SK-N-SH (cell line): ENCODE data around the gene ZCCHC3. TPM values are rescaled to one million over a fixed set of nuclear protein-coding genes. Genes with fewer than 3 reads are reported as not detected.

ENCODE experiments used
- CTCF ChIA-PET: fragments of 300-600, 350-600 bp; formaldehyde crosslinking; extraction: SDS; loops from one replicate; lab custom pipeline; 2021; lab: Yijun Ruan, JAX
- POLR2A ChIA-PET: fragments of 350-600 bp; sonication (Branson Sonifier 250); formaldehyde crosslinking; extraction: SDS; loops from one replicate; lab custom pipeline; 2020; ENCODE audit warnings: antibody characterized with exemption, inconsistent platforms; lab: Yijun Ruan, JAX
- DNase-seq: peaks from one replicate; pipeline ENCODE4 v3.0.0; 2012
- H2AFZ ChIP-seq: fragments of 200-600 bp; sonication (generic); 2 replicates; pipeline ENCODE4 v1.8.1; 2016; ENCODE audit warnings: antibody characterized with exemption, mild to moderate bottlenecking, low read depth
- H3F3A ChIP-seq: fragments of 200-600 bp; sonication (generic); replicated peaks from 2 replicates; pipeline ENCODE3; 2016; ENCODE audit warnings: antibody characterized with exemption, mild to moderate bottlenecking; ENCODE audit not compliant: insufficient read depth
- H3K27ac ChIP-seq, 2 experiments: fragments of 200-500 bp in 1 of 2; fragments of 200-600 bp in 1 of 2; sonication (Bioruptor generic) in 1 of 2; sonication (generic), shearing (Covaris generic) in 1 of 2; 2 replicates each; pipeline versions ENCODE4 v1.5.1 to v1.6.1; 2014 to 2016; ENCODE audit warnings: low read depth in 2 of 2, inconsistent platforms in 1 of 2, low read length in 1 of 2, mild to moderate bottlenecking in 1 of 2, mixed read lengths in 1 of 2
- H3K27me3 ChIP-seq: fragments of 200-600 bp; sonication (generic), shearing (Covaris generic); 2 replicates; pipeline ENCODE4 v1.6.1; 2016; ENCODE audit warnings: mixed run types; ENCODE audit not compliant: insufficient read depth
- H3K36me3 ChIP-seq, 2 experiments: fragments of 200-500 bp in 1 of 2; fragments of 200-600 bp in 1 of 2; sonication (Bioruptor generic) in 1 of 2; sonication (generic) in 1 of 2; replicated peaks in 1 of 2; 2 replicates each; pipeline versions ENCODE3 to v1.5.1; 2014 to 2016; ENCODE audit warnings: low read length in 1 of 2, mild to moderate bottlenecking in 1 of 2; ENCODE audit not compliant: insufficient read depth in 2 of 2, control insufficient read depth in 1 of 2
- H3K4me1 ChIP-seq, 2 experiments: fragments of 200-500 bp in 1 of 2; fragments of 200-600 bp in 1 of 2; sonication (Bioruptor generic) in 1 of 2; sonication (generic), shearing (Covaris generic) in 1 of 2; 2 replicates each; pipeline versions ENCODE4 v1.5.1 to v1.6.1; 2014 to 2016; ENCODE audit warnings: low read depth in 1 of 2, low read length in 1 of 2, mixed run types in 1 of 2; ENCODE audit not compliant: insufficient read depth in 2 of 2, control insufficient read depth in 1 of 2
- H3K4me2 ChIP-seq: fragments of 200-600 bp; sonication (generic), shearing (Covaris generic); 2 replicates; pipeline ENCODE4 v1.6.1; 2017; ENCODE audit warnings: mixed run types
- H3K4me3 ChIP-seq, 2 experiments: fragments of 200-500 bp in 1 of 2; fragments of 200-600 bp in 1 of 2; sonication (Bioruptor generic) in 1 of 2; sonication (generic), shearing (Covaris generic) in 1 of 2; 2 replicates each; pipeline versions ENCODE4 v1.5.1 to v1.8.1; 2014 to 2016; ENCODE audit warnings: low read depth in 2 of 2, inconsistent platforms in 1 of 2, low read length in 1 of 2, mild to moderate bottlenecking in 1 of 2, mixed read lengths in 1 of 2, moderate library complexity in 1 of 2
- H3K79me2 ChIP-seq: fragments of 200-600 bp; sonication (generic); 2 replicates; pipeline ENCODE4 v1.8.1; 2017; ENCODE audit warnings: mild to moderate bottlenecking; ENCODE audit not compliant: insufficient read depth
- H3K9ac ChIP-seq: fragments of 200-600 bp; sonication (generic); 2 replicates; pipeline ENCODE4 v1.6.1; 2017; ENCODE audit warnings: mixed run types
- H3K9me2 ChIP-seq: fragments of 200-600 bp; sonication (generic); 2 replicates; pipeline ENCODE4 v1.6.1; 2017; ENCODE audit warnings: mixed run types
- H3K9me3 ChIP-seq: fragments of 200-600 bp; sonication (generic); 2 replicates; pipeline ENCODE4 v1.6.1; 2017; ENCODE audit warnings: mixed run types, mild to moderate bottlenecking, moderate library complexity
- H4K20me1 ChIP-seq: fragments of 200-600 bp; sonication (generic); 2 replicates; pipeline ENCODE4 v1.6.1; 2017; ENCODE audit warnings: mild to moderate bottlenecking, mixed run types; ENCODE audit not compliant: insufficient read depth
- CHD2 ChIP-seq: fragments of 150-350 bp; IDR thresholded peaks from 2 replicates; pipeline ENCODE4 v1.6.1; 2018; ENCODE audit warnings: low read length; ENCODE audit not compliant: partially characterized antibody
- CTCF ChIP-seq: fragments of 200-600 bp; sonication (generic); IDR thresholded peaks from 2 replicates; pipeline ENCODE4 v1.6.1; 2017; ENCODE audit warnings: antibody characterized with exemption, mild to moderate bottlenecking, moderate library complexity
- EP300 ChIP-seq, 2 experiments: IDR thresholded peaks; 2 replicates each; pipeline versions ENCODE4 v1.4.0 to v1.6.1; 2012; ENCODE audit warnings: borderline replicate concordance in 1 of 2, low read depth in 1 of 2, low read length in 1 of 2
- EZH2phosphoT487 ChIP-seq: fragments of 200-600 bp; sonication (generic); IDR thresholded peaks from 2 replicates; pipeline ENCODE4 v1.6.1; 2017; ENCODE audit warnings: low read depth, mixed run types, mild to moderate bottlenecking, antibody characterized with exemption, moderate library complexity, borderline replicate concordance
- FOSL2 ChIP-seq: IDR thresholded peaks from 2 replicates; pipeline ENCODE4 v1.4.0; 2012; ENCODE audit warnings: low read depth, mild to moderate bottlenecking, moderate library complexity, borderline replicate concordance
- FOXJ3 ChIP-seq: sonication (generic); formaldehyde crosslinking; IDR thresholded peaks from 2 replicates; pipeline ENCODE4 v1.5.1; 2020; ENCODE audit warnings: mild to moderate bottlenecking, missing genetic modification reagents
- FOXM1 ChIP-seq: IDR thresholded peaks from 2 replicates; pipeline ENCODE4 v1.4.0; 2012; ENCODE audit warnings: low read depth, mild to moderate bottlenecking
- GATA2 ChIP-seq: sonication (generic); formaldehyde crosslinking; IDR thresholded peaks from 2 replicates; pipeline ENCODE4 v1.5.0; 2020; ENCODE audit warnings: mild to moderate bottlenecking, missing genetic modification reagents
- JUND ChIP-seq: IDR thresholded peaks from 2 replicates; pipeline ENCODE4 v1.4.0; 2012
- MAX ChIP-seq: IDR thresholded peaks from 2 replicates; pipeline ENCODE4 v1.4.0; 2012; ENCODE audit warnings: low read depth
- MXI1 ChIP-seq: IDR thresholded peaks from 2 replicates; pipeline ENCODE4 v1.6.1; 2012; ENCODE audit warnings: mild to moderate bottlenecking, low read depth, low read length, improper control_type of control experiment
- NFIC ChIP-seq: IDR thresholded peaks from 2 replicates; pipeline ENCODE4 v1.4.0; 2012; ENCODE audit warnings: borderline replicate concordance
- RAD21 ChIP-seq: IDR thresholded peaks from 2 replicates; pipeline ENCODE4 v1.6.1; 2012; ENCODE audit warnings: mild to moderate bottlenecking, low read length
- RCOR1 ChIP-seq: fragments of 150-350 bp; IDR thresholded peaks from 2 replicates; pipeline ENCODE4 v1.6.1; 2017; ENCODE audit warnings: antibody characterized with exemption, low read length
- TAF1 ChIP-seq: IDR thresholded peaks from 2 replicates; pipeline ENCODE4 v1.6.1; 2012; ENCODE audit warnings: low read depth, mild to moderate bottlenecking, low read length, moderate library complexity, borderline replicate concordance
- TCF12 ChIP-seq: IDR thresholded peaks from 2 replicates; pipeline ENCODE4 v1.4.0; 2012
- TEAD4 ChIP-seq: IDR thresholded peaks from 2 replicates; pipeline ENCODE4 v1.4.0; 2012; ENCODE audit warnings: mild to moderate bottlenecking, borderline replicate concordance; ENCODE audit not compliant: insufficient read depth
- USF1 ChIP-seq: IDR thresholded peaks from 2 replicates; pipeline ENCODE4 v1.4.0; 2012; ENCODE audit warnings: low read depth, borderline replicate concordance
- ZBTB33 ChIP-seq: IDR thresholded peaks from 2 replicates; pipeline ENCODE4 v1.4.0; 2012; ENCODE audit warnings: low read depth, borderline replicate concordance
- WGBS: methylation state at CpG from one replicate; pipeline ENCODE4 v1.1.6; 2017; ENCODE audit warnings: low lambda C conversion rate; 5-methylcytosine and 5-hydroxymethylcytosine counted together
- polyA plus RNA-seq, 3 experiments: library from polyadenylated mRNA; depleted of rRNA; stranded (reverse); fragments of >200 nt; gene quantifications; 2 replicates each; pipeline ENCODE4 v1.2.3, GENCODE V29; 2012
- TF ChIP-seq, protein P1 (sequence below): fragments of 150-350 bp; IDR thresholded peaks from 2 replicates; pipeline ENCODE4 v1.6.1; 2017; ENCODE audit warnings: antibody characterized with exemption, low read length, low read depth, borderline replicate concordance

ZCCHC3 gene
- polyA plus RNA-seq, 1 of the 3 experiments (the other 2 are of a cell fraction) = 9.5 TPM

DNA sequence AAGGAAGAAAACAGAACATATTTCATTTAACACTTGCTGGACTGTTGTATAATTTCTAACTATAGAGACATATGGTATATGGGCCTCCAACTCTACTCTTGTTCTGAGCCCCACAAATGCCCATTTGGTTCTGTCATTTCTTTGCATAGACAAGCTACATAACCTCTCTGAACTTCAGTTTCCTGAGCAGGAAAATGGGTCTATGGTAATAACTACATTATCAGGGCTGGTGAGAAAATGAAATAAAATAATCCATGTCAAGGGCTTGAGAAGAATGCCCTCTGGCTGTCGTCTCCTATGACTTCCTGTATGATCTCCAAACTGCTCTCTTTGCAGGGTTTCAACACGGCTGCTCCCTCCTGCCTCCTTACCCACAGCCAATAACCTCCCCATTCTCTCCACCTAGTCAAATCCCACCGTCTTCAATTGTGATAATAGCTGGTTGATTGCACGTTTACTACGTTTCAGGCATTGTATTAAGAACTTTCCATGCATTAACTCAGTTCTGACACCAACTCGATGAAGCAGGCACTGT, 12.0 kb downstream of the ZCCHC3 start:
- Histone ChIP-seq H3K9ac (peak overlapping the region; percentile 81), H3F3A (peaks cover 6% of the 10 kb centered on the region), H3K4me2 (peak overlapping the region; percentile 81), H3K36me3 (no peaks in the 10 kb centered on the region), H3K4me3 (peak overlapping the region; percentile 53 to 69), H3K9me2 (no peaks in the 10 kb centered on the region), H3K4me1 (peaks cover 15 to 26% of the 10 kb centered on the region in 2 experiments; a peak in 2 of 4 replicates), H3K79me2 (no peaks in the 10 kb centered on the region), H3K9me3 (no peaks in the 10 kb centered on the region), H4K20me1 (no peaks in the 10 kb centered on the region), H2AFZ (peak overlapping the region; percentile 86), H3K27me3 (no peaks in the 10 kb centered on the region), H3K27ac (peak overlapping the region; percentile 97 to 99)
- WGBS = 18% methylated on average over 6 of the region's 6 CpGs
- ChIA-PET POLR2A (interaction anchor here (1.6 to 2.9 kb wide), 2 partner anchors 11 to 16 kb away, joined by 15 to 23 read pairs; partner anchors contain the start of genes SOX12 and ZCCHC3), CTCF (interaction anchor here (0.9 to 4.0 kb wide), 6 partner anchors 10 to 21 kb away, joined by 3 to 21 read pairs (median 7); partner anchors contain the start of genes SOX12 and ZCCHC3)
- TF ChIP-seq TEAD4 = no peak
- TF ChIP-seq JUND = no peak
- no peak for TF ChIP-seq FOSL2
- 0 out of 2 replicates have a peak, but pooled peaks have one; percentile 9 for TF ChIP-seq RCOR1
- no peak for TF ChIP-seq FOXM1
- TF ChIP-seq EP300 (IDR thresholded peaks at IDR 0.05; ENCODE audit: borderline replicate concordance in 1 of 2, low read depth in 1 of 2, low read length in 1 of 2) = no peak
- TF ChIP-seq RAD21 = peak; percentile 42
- no peak for TF ChIP-seq MXI1
- no peak; the same call in 1 of the 2 replicates for TF ChIP-seq MAX
- TF ChIP-seq USF1 = no peak
- no peak for TF ChIP-seq TAF1
- TF ChIP-seq EZH2phosphoT487 = no peak
- TF ChIP-seq CHD2 = no peak
- DNase-seq = peak; percentile 34

DNA sequence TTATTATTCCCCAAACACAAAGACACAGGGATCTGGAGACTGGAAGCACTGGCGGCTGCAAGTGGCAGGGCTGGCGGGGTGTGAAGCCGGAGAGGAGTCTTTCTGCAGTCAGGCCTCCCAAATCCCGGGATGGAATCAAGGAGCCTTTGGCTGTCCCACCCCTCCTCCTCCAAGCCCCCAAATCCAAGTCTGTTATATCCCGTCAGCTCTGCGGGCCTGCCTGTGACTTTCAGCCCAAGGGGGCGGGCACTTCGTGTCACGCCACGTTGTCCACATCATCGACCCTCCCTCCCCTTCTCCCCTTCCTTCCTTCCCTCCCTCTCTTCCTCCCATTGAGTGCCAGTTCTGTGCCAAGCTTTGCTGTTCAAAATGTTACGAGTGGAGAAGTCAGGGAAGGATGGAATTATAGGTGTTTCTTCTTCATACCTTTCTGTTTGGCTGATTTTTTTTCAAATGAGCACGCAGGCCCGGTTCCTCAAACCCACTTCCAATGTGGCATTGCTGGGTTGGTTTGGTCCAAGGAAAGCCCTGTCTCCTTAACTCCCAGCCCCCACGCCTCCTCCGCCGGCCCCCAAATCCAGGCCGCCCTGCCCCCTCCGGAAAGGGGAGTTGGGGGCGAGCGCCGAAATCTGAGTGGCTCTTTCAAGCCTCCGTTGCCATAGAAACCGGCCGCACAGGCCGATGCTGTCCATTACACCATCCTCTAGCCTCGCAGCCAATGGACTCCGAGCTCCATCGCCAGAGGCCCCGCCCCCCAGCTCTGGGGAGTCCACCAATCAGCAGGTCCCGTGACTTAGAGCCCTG, 12.7 kb downstream of the ZCCHC3 start:
- no peaks in the 10 kb centered on the region for H3K9me3 ChIP-seq
- POLR2A ChIA-PET = interaction anchor here (0.6 to 2.9 kb wide), 3 partner anchors 12 to 21 kb away, joined by 5 to 23 read pairs (median 15); partner anchors contain the start of genes SOX12 and ZCCHC3
- H3K9me2 ChIP-seq = no peaks in the 10 kb centered on the region
- peak overlapping the region; percentile 86 for H2AFZ ChIP-seq
- H4K20me1 ChIP-seq = no peaks in the 10 kb centered on the region
- H3K36me3 ChIP-seq = no peaks in the 10 kb centered on the region
- H3K4me1 ChIP-seq = peaks cover 15 to 26% of the 10 kb centered on the region in 2 experiments; a peak in 2 of 4 replicates
- peak overlapping the region; percentile 81 for H3K4me2 ChIP-seq
- CTCF ChIA-PET = interaction anchor here (0.9 to 4.0 kb wide), 6 partner anchors 9 to 21 kb away, joined by 3 to 21 read pairs (median 7); partner anchors contain the start of genes SOX12 and ZCCHC3
- peak overlapping the region; percentile 97 to 99 for H3K27ac ChIP-seq
- H3K79me2 ChIP-seq = no peaks in the 10 kb centered on the region
- H3F3A ChIP-seq = peaks cover 6% of the 10 kb centered on the region
- H3K9ac ChIP-seq = peak overlapping the region; percentile 81
- WGBS = 18% methylated on average over 28 of the region's 31 CpGs
- peak; percentile 97 for DNase-seq
- H3K27me3 ChIP-seq = no peaks in the 10 kb centered on the region
- peak overlapping the region; percentile 53 to 69 for H3K4me3 ChIP-seq
- TF ChIP-seq TCF12 = peak; percentile 31; the same call in 1 of the 2 replicates
- TF ChIP-seq FOXJ3 (CRISPR knock-in tag) = no peak
- TF ChIP-seq, protein P1, sequence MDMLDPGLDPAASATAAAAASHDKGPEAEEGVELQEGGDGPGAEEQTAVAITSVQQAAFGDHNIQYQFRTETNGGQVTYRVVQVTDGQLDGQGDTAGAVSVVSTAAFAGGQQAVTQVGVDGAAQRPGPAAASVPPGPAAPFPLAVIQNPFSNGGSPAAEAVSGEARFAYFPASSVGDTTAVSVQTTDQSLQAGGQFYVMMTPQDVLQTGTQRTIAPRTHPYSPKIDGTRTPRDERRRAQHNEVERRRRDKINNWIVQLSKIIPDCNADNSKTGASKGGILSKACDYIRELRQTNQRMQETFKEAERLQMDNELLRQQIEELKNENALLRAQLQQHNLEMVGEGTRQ = no peak
- no peak for TF ChIP-seq NFIC
- 0 out of 2 replicates have a peak, but pooled peaks have one; percentile 37 for TF ChIP-seq TAF1
- no peak for TF ChIP-seq GATA2 (CRISPR knock-in tag)
- no peak for TF ChIP-seq ZBTB33
- TF ChIP-seq CTCF = no peak
